Measurements from ENCODE around the gene CFAP97D2. TPM values are rescaled to one million over a fixed set of nuclear protein-coding genes. Genes with fewer than 3 reads are reported as not detected.
"Not testable (repeated sequence)": the region's sequence is repeated elsewhere in the genome, so short reads cannot be mapped to it uniquely, and the experiment has no call there.

CFAP97D2 gene
- total RNA-seq, 1 donor from 2014 or later: not detected

DNA sequence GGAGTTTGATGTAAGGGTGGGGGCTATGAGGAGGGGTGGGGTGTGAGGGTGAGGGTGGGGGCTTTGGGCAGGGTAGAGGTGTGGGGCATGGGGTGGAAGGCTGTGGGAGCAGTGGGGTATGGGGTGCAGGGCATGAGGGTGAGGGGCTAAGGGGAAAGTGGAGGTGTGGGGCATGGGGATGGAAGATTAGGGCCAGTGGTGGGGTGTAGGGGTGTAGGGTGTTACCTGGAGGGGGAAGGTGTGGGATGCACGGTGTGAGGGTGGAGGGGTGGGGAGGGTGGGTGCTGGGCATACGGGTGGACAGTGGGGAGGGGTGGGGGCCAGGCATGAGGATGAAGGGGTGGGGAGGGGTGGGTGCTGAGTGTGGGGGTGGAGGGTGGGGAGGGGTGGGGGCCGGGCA, 23.7 kb upstream of the CFAP97D2 start:
- TF ChIP-seq, protein P1, sequence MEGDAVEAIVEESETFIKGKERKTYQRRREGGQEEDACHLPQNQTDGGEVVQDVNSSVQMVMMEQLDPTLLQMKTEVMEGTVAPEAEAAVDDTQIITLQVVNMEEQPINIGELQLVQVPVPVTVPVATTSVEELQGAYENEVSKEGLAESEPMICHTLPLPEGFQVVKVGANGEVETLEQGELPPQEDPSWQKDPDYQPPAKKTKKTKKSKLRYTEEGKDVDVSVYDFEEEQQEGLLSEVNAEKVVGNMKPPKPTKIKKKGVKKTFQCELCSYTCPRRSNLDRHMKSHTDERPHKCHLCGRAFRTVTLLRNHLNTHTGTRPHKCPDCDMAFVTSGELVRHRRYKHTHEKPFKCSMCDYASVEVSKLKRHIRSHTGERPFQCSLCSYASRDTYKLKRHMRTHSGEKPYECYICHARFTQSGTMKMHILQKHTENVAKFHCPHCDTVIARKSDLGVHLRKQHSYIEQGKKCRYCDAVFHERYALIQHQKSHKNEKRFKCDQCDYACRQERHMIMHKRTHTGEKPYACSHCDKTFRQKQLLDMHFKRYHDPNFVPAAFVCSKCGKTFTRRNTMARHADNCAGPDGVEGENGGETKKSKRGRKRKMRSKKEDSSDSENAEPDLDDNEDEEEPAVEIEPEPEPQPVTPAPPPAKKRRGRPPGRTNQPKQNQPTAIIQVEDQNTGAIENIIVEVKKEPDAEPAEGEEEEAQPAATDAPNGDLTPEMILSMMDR (IDR thresholded peaks at IDR 0.05; ENCODE audit: unreplicated experiment): no peak

DNA sequence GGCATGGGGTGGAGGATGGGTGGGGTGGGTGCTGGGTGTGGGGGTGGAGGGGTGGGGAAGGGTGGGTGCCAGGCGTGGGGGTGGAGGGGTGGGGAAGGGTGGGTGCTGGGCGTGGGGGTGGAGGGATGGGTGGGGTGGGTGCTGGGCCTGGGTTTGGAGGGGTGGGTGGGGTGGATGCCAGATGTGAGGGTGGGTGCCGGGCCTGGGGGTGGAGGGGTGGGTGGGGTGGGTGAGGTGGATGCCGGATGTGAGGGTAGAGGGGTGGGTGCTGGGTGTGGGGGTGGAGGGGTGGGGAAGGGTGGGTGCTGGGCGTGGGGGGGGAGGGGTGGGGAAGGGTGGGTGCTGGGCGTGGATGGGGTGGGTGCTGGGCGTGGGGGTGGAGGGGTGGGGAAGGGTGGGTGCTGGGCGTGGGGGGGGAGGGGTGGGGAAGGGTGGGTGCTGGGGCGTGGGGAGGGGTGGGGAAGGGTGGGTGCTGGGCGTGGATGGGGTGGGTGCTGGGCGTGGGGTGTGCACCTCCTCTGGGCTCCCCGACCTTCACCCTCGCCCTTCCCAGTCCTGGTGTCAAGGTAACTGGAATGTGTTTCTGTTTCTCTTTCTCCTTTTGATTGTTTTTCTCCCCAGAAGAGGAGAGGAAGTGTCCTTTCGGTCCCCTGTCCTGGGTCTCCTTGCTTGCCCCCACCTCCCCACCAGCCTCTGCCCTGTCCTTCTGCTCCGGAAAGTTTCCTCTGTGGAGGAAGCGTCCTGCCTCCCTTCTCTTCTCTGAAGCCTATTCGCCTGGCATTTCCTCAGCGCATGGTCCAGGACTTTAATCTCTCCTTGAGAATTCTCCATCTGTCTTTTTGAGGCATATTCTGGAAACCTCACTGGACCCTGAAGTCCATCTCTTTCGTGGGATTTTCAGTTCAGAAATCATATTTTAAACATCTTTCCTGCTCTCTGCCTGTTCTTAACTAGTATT, 22.9 kb upstream of the CFAP97D2 start:
- H3K9me3 Mint-ChIP-seq (ENCODE audit: unreplicated experiment): no peaks in the 10 kb centered on the region
- H3K4me1 Mint-ChIP-seq (ENCODE audit: unreplicated experiment): peaks cover 5% of the 10 kb centered on the region
- H3K36me3 Mint-ChIP-seq (ENCODE audit: low read depth, unreplicated experiment): no peaks in the 10 kb centered on the region
- no peak overlapping the region for H3K4me3 Mint-ChIP-seq (ENCODE audit: unreplicated experiment)
- TF ChIP-seq, protein P1 (IDR thresholded peaks at IDR 0.05; ENCODE audit: unreplicated experiment): no peak
- peaks cover 9% of the 10 kb centered on the region for H3K27me3 Mint-ChIP-seq (ENCODE audit: unreplicated experiment)
- DNase-seq (ENCODE audit: low spot score): no peak
- H3K27ac Mint-ChIP-seq (ENCODE audit: unreplicated experiment): peak overlapping the region; percentile 8

More for the DNA sequence above, 23.7 kb upstream of the CFAP97D2 start:
- no peaks in the 10 kb centered on the region for H3K36me3 Mint-ChIP-seq (ENCODE audit: low read depth, unreplicated experiment)
- peaks cover 9% of the 10 kb centered on the region for H3K27me3 Mint-ChIP-seq (ENCODE audit: unreplicated experiment)
- no peak overlapping the region for H3K4me3 Mint-ChIP-seq (ENCODE audit: unreplicated experiment)
- no peak for DNase-seq (ENCODE audit: low spot score)
- H3K4me1 Mint-ChIP-seq (ENCODE audit: unreplicated experiment): peaks cover 5% of the 10 kb centered on the region
- H3K27ac Mint-ChIP-seq (ENCODE audit: unreplicated experiment): no peak overlapping the region
- H3K9me3 Mint-ChIP-seq (ENCODE audit: unreplicated experiment): no peaks in the 10 kb centered on the region

DNA sequence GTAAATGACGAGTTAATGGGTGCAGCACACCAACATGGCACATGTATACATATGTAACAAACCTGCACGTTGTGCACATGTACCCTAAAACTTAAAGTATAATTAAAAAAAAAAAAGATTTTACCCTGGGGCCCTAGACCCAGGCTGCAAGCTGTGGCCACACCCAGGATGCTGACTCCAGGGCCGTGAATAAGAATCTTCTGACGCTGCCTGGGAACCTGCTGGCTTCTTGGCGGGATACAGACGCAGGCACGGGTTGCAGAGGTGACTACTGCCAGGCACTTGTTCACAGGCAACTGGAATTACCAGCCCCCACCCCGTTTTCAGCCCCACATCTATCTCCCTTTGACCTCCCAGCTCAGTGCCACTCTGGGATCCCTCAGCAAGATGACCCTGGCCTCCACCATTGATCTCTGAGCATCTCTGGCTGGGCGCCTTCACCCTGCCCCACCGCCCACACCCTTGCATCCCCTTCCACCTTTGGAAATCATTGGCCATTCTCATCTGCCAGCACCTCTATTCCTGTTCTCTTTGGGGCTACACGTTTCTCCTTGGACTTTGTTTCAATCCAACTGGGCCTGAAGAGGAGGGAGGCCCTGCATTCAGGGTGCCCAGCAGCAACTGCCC, 21.1 kb upstream of the CFAP97D2 start:
- DNase-seq (ENCODE audit: low spot score): no peak
- no peak overlapping the region for H3K27ac Mint-ChIP-seq (ENCODE audit: unreplicated experiment)
- H3K4me1 Mint-ChIP-seq (ENCODE audit: unreplicated experiment): peaks cover 5% of the 10 kb centered on the region
- no peaks in the 10 kb centered on the region for H3K36me3 Mint-ChIP-seq (ENCODE audit: low read depth, unreplicated experiment)
- no peak overlapping the region for H3K4me3 Mint-ChIP-seq (ENCODE audit: unreplicated experiment)
- TF ChIP-seq, protein P1 (IDR thresholded peaks at IDR 0.05; ENCODE audit: unreplicated experiment): no peak
- H3K9me3 Mint-ChIP-seq (ENCODE audit: unreplicated experiment): no peaks in the 10 kb centered on the region
- peaks cover 11% of the 10 kb centered on the region for H3K27me3 Mint-ChIP-seq (ENCODE audit: unreplicated experiment)

DNA sequence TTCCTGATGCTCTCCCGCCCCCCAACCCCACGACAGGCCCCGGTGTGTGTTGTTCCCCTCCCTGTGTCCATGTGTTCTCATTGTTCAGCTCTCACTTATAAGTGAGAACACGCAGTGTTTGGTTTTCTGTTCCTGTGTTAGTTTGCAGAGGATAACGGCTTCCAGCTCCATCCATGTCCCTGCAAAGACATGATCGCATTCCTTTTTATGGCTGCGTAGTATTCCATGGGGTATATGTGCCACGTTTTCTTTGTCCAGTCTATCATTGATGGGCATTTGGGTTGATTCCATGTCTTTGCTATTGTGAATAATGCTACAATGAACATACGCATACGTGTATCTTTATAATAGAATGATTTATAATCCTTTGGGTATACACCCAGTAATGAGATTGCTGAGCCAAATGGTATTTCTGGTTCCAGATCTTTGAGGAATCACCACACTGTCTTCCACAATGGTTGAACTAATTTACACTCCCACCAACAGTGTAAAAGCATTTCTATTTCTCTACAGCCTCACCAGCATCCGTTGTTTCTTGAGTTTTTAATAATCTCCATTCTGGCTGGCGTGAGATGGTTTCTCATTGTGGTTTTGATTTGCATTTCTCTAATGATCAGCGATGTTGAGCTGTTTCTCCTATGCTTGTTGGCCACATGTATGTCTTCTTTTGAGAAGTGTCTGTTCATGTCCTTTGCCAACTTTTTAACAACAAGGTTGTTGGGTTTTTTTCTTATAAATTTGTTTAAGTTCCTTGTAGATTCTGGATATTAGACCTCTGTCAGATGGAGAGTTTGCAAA, 20.0 kb upstream of the CFAP97D2 start:
- H3K4me3 Mint-ChIP-seq (ENCODE audit: unreplicated experiment); H3K27ac Mint-ChIP-seq (ENCODE audit: unreplicated experiment); H3K36me3 Mint-ChIP-seq (ENCODE audit: low read depth, unreplicated experiment); DNase-seq (ENCODE audit: low spot score); H3K27me3 Mint-ChIP-seq (ENCODE audit: unreplicated experiment); H3K4me1 Mint-ChIP-seq (ENCODE audit: unreplicated experiment); H3K9me3 Mint-ChIP-seq (ENCODE audit: unreplicated experiment): not testable (repeated sequence)

DNA sequence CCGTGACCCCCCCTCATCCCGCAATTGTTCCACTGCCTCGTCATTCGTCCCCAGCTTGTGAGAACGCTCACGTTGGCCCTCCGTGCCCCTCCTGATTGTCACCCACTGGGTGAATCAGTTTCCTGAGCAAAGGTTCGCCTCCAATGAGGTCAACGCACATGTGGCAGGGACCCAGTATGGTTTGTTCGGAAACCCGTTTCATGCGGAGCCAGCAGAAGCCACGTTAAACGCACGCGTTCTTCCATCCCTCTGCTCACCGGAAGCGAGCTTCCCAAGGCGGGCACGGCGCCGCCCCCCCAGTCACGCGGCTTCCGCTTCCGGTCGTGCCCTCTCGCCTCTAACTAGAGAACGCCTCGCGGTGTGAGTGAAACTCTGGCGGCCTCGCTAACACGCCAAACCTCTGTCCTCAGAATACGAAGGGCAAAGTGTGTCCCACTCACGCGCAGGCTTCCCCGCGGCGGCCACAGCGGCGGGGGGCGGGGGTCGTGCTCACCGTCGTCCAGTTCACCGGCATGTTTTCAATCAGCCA, 18.0 kb upstream of the CFAP97D2 start:
- H3K27me3 Mint-ChIP-seq (ENCODE audit: unreplicated experiment): peaks cover 13% of the 10 kb centered on the region
- no peak overlapping the region for H3K27ac Mint-ChIP-seq (ENCODE audit: unreplicated experiment)
- no peaks in the 10 kb centered on the region for H3K9me3 Mint-ChIP-seq (ENCODE audit: unreplicated experiment)
- no peaks in the 10 kb centered on the region for H3K36me3 Mint-ChIP-seq (ENCODE audit: low read depth, unreplicated experiment)
- DNase-seq (ENCODE audit: low spot score): no peak
- TF ChIP-seq, protein P1 (IDR thresholded peaks at IDR 0.05; ENCODE audit: unreplicated experiment): no peak
- peaks cover 5% of the 10 kb centered on the region for H3K4me1 Mint-ChIP-seq (ENCODE audit: unreplicated experiment)
- H3K4me3 Mint-ChIP-seq (ENCODE audit: unreplicated experiment): no peak overlapping the region
